Measurements from ENCODE around the gene CPXM2. TPM values are rescaled to one million over a fixed set of nuclear protein-coding genes. Genes with fewer than 3 reads are reported as not detected.

The CPXM2 gene
- total and polyA plus RNA-seq, 2 experiments from 2014 or later: 14.8 to 19.8 TPM

GRCh38 chr10:123778719-123779517, 112.7 kb downstream of the CPXM2 start:
- H3K9me2 ChIP-seq (ENCODE audit: insufficient read depth): no peaks in the 10 kb centered on the region
- no peaks in the 10 kb centered on the region for H3K79me2 ChIP-seq (ENCODE audit: insufficient read depth)
- H3K9me3 ChIP-seq (ENCODE audit: low read depth): no peaks in the 10 kb centered on the region
- no peak for DNase-seq
- no peaks in the 10 kb centered on the region for H3K36me3 ChIP-seq (ENCODE audit: low read depth)
- no peaks in the 10 kb centered on the region for H4K20me1 ChIP-seq (ENCODE audit: insufficient read depth)
- WGBS, 2 experiments (ENCODE audit: low coverage in 1 of 2, low lambda C conversion rate in 2 of 2, missing lambda C conversion rate in 2 of 2): 68% methylated on average over 7 of the region's 7 CpGs
- no peaks in the 10 kb centered on the region for H3K4me1 ChIP-seq (ENCODE audit: insufficient read depth)
- TF ChIP-seq EZH2phosphoT487 (IDR thresholded peaks at IDR 0.05; ENCODE audit: insufficient read depth, low read depth): no peak
- no peak for TF ChIP-seq EZH2 (IDR thresholded peaks at IDR 0.05; ENCODE audit: insufficient read depth, poor library complexity, severe bottlenecking)
- no peak overlapping the region for H2AFZ ChIP-seq
- no peaks in the 10 kb centered on the region for H3K27me3 ChIP-seq (replicated peaks; ENCODE audit: insufficient read depth)
- no peak overlapping the region for H3K27ac ChIP-seq
- H3F3A ChIP-seq (ENCODE audit: insufficient read depth): no peaks in the 10 kb centered on the region
- no peak overlapping the region for H3K9ac ChIP-seq
- in situ Hi-C loops (cut with MboI): no loop called here
- no peak overlapping the region for H3K4me2 ChIP-seq (ENCODE audit: unreplicated experiment)
- no peak overlapping the region for H3K4me3 ChIP-seq

GRCh38 chr10:123777881-123778280, 113.7 kb downstream of the CPXM2 start:
- Histone ChIP-seq H3K27me3 (replicated peaks; ENCODE audit: insufficient read depth) (no peaks in the 10 kb centered on the region), H3K4me3 (no peak overlapping the region), H3F3A (ENCODE audit: insufficient read depth) (no peaks in the 10 kb centered on the region), H3K4me1 (ENCODE audit: insufficient read depth) (no peaks in the 10 kb centered on the region), H3K9ac (no peak overlapping the region), H3K4me2 (ENCODE audit: unreplicated experiment) (no peak overlapping the region), H3K27ac (no peak overlapping the region), H3K36me3 (ENCODE audit: low read depth) (no peaks in the 10 kb centered on the region), H3K79me2 (ENCODE audit: insufficient read depth) (no peaks in the 10 kb centered on the region), H4K20me1 (ENCODE audit: insufficient read depth) (no peaks in the 10 kb centered on the region), H2AFZ (no peak overlapping the region), H3K9me3 (ENCODE audit: low read depth) (no peaks in the 10 kb centered on the region), H3K9me2 (ENCODE audit: insufficient read depth) (no peaks in the 10 kb centered on the region)
- no peak for DNase-seq
- WGBS, 2 experiments (ENCODE audit: low coverage in 1 of 2, low lambda C conversion rate in 2 of 2, missing lambda C conversion rate in 2 of 2): 59 to 68% methylated on average over 3 of the region's 3 CpGs
- in situ Hi-C loops (cut with MboI): no loop called here
- no peak for TF ChIP-seq EZH2 (IDR thresholded peaks at IDR 0.05; ENCODE audit: insufficient read depth, poor library complexity, severe bottlenecking)
- TF ChIP-seq EZH2phosphoT487 (IDR thresholded peaks at IDR 0.05; ENCODE audit: insufficient read depth, low read depth): no peak

GRCh38 chr10:123774132-123774742, 117.4 kb downstream of the CPXM2 start:
- no peaks in the 10 kb centered on the region for H4K20me1 ChIP-seq (ENCODE audit: insufficient read depth)
- no peaks in the 10 kb centered on the region for H3K4me1 ChIP-seq (ENCODE audit: insufficient read depth)
- H3K9ac ChIP-seq: no peak overlapping the region
- no peaks in the 10 kb centered on the region for H3K27me3 ChIP-seq (replicated peaks; ENCODE audit: insufficient read depth)
- H3K36me3 ChIP-seq (ENCODE audit: low read depth): no peaks in the 10 kb centered on the region
- no peak overlapping the region for H2AFZ ChIP-seq
- no peak overlapping the region for H3K27ac ChIP-seq
- WGBS, 2 experiments (ENCODE audit: low coverage in 1 of 2, low lambda C conversion rate in 2 of 2, missing lambda C conversion rate in 2 of 2): 67 to 72% methylated on average over 11 of the region's 11 CpGs
- H3K4me2 ChIP-seq (ENCODE audit: unreplicated experiment): no peak overlapping the region
- no peaks in the 10 kb centered on the region for H3K9me2 ChIP-seq (ENCODE audit: insufficient read depth)
- no peak for DNase-seq
- no peak overlapping the region for H3K4me3 ChIP-seq
- no peaks in the 10 kb centered on the region for H3F3A ChIP-seq (ENCODE audit: insufficient read depth)
- H3K79me2 ChIP-seq (ENCODE audit: insufficient read depth): no peaks in the 10 kb centered on the region
- in situ Hi-C loops (cut with MboI): no loop called here
- TF ChIP-seq EZH2 (IDR thresholded peaks at IDR 0.05; ENCODE audit: insufficient read depth, poor library complexity, severe bottlenecking): no peak
- TF ChIP-seq EZH2phosphoT487 (IDR thresholded peaks at IDR 0.05; ENCODE audit: insufficient read depth, low read depth): no peak
- no peaks in the 10 kb centered on the region for H3K9me3 ChIP-seq (ENCODE audit: low read depth)

- no peak overlapping the region for H3K9ac ChIP-seq
- no peak overlapping the region for H2AFZ ChIP-seq
- no peaks in the 10 kb centered on the region for H3K79me2 ChIP-seq (ENCODE audit: insufficient read depth)
- no peaks in the 10 kb centered on the region for H3K9me3 ChIP-seq (ENCODE audit: low read depth)
- H3F3A ChIP-seq (ENCODE audit: insufficient read depth): no peaks in the 10 kb centered on the region
- H4K20me1 ChIP-seq (ENCODE audit: insufficient read depth): no peaks in the 10 kb centered on the region
- H3K4me3 ChIP-seq: no peak overlapping the region
- TF ChIP-seq EZH2phosphoT487 (IDR thresholded peaks at IDR 0.05; ENCODE audit: insufficient read depth, low read depth) (no peak), EZH2 (IDR thresholded peaks at IDR 0.05; ENCODE audit: insufficient read depth, poor library complexity, severe bottlenecking) (no peak)
- no peak overlapping the region for H3K4me2 ChIP-seq (ENCODE audit: unreplicated experiment)
- H3K27me3 ChIP-seq (replicated peaks; ENCODE audit: insufficient read depth): no peaks in the 10 kb centered on the region
- H3K27ac ChIP-seq: no peak overlapping the region
- no peaks in the 10 kb centered on the region for H3K4me1 ChIP-seq (ENCODE audit: insufficient read depth)
- no peak for DNase-seq
- H3K36me3 ChIP-seq (ENCODE audit: low read depth): no peaks in the 10 kb centered on the region
- H3K9me2 ChIP-seq (ENCODE audit: insufficient read depth): no peaks in the 10 kb centered on the region
- WGBS, 2 experiments (ENCODE audit: low coverage in 1 of 2, low lambda C conversion rate in 2 of 2, missing lambda C conversion rate in 2 of 2): 41 to 53% methylated on average over 3 of the region's 3 CpGs
- in situ Hi-C loops (cut with MboI): no loop called here
Observed at GRCh38 chr10:123772645-123773508, 118.7 kb downstream of the CPXM2 start.
